H9 (cell line): ENCODE measurements around the gene FADS3. TPM values are rescaled to one million over a fixed set of nuclear protein-coding genes. Genes with fewer than 3 reads are reported as not detected.

Experiments
- DNase-seq: peaks from one replicate; pipeline ENCODE4 v3.0.0-alpha.2; 2017
- H2AFZ ChIP-seq: one replicate; pipeline ENCODE4 v1.6.1; 2013; ENCODE audit warnings: mild to moderate bottlenecking, low read length, control low read depth, moderate library complexity
- H2AK5ac ChIP-seq: 2 replicates; pipeline ENCODE4 v1.6.1; 2013; ENCODE audit warnings: low read length, control low read depth, mixed read lengths; ENCODE audit not compliant: insufficient read length
- H2BK120ac ChIP-seq: one replicate; pipeline ENCODE4 v1.6.1; 2013; ENCODE audit warnings: low read depth, mild to moderate bottlenecking, low read length, control low read depth, inconsistent platforms; ENCODE audit not compliant: poor library complexity, severe bottlenecking
- H2BK12ac ChIP-seq: 2 replicates; pipeline ENCODE4 v1.6.1; 2013; ENCODE audit warnings: low read length, control low read depth, mixed read lengths, low read depth; ENCODE audit not compliant: insufficient read length
- H2BK15ac ChIP-seq: 2 replicates; pipeline ENCODE4 v1.6.1; 2013; ENCODE audit warnings: low read depth, low read length, control low read depth
- H2BK20ac ChIP-seq: one replicate; pipeline ENCODE4 v1.6.1; 2013; ENCODE audit warnings: low read depth, mild to moderate bottlenecking, low read length, control low read depth, inconsistent platforms; ENCODE audit not compliant: poor library complexity, severe bottlenecking
- H2BK5ac ChIP-seq: 2 replicates; pipeline ENCODE4 v1.6.1; 2013; ENCODE audit warnings: low read length, control low read depth, mixed read lengths; ENCODE audit not compliant: insufficient read length
- H3K14ac ChIP-seq: 2 replicates; pipeline ENCODE4 v1.6.1; 2013; ENCODE audit warnings: low read length, control low read depth; ENCODE audit not compliant: insufficient read depth
- H3K18ac ChIP-seq: 2 replicates; pipeline ENCODE4 v1.6.1; 2013; ENCODE audit warnings: low read depth, mild to moderate bottlenecking, mixed read lengths, low read length, control low read depth; ENCODE audit not compliant: insufficient read length
- H3K23ac ChIP-seq: 2 replicates; pipeline ENCODE4 v1.6.1; 2013; ENCODE audit warnings: low read length, control low read depth, mixed read lengths, low read depth; ENCODE audit not compliant: insufficient read length
- H3K23me2 ChIP-seq: 2 replicates; pipeline ENCODE4 v1.6.1; 2013; ENCODE audit warnings: low read depth, mild to moderate bottlenecking, mixed read lengths, low read length, control low read depth; ENCODE audit not compliant: insufficient read length, poor library complexity, severe bottlenecking
- H3K27ac ChIP-seq: 2 replicates; pipeline ENCODE4 v1.5.1; 2013; ENCODE audit warnings: low read length, control low read depth, mixed read lengths, low read depth; ENCODE audit not compliant: insufficient read length
- H3K27me3 ChIP-seq: 2 replicates; pipeline ENCODE4 v1.6.1; 2013; ENCODE audit warnings: low read length, control low read depth, inconsistent platforms; ENCODE audit not compliant: insufficient read depth
- H3K4ac ChIP-seq: 2 replicates; pipeline ENCODE4 v1.6.1; 2013; ENCODE audit warnings: low read depth, mild to moderate bottlenecking, control low read depth, inconsistent platforms, low read length, moderate library complexity
- H3K4me1 ChIP-seq: 2 replicates; pipeline ENCODE4 v1.6.1; 2013; ENCODE audit warnings: low read length, control low read depth, inconsistent platforms; ENCODE audit not compliant: insufficient read depth
- H3K4me2 ChIP-seq: 2 replicates; pipeline ENCODE4 v1.6.1; 2013; ENCODE audit warnings: low read length, control low read depth, mixed read lengths; ENCODE audit not compliant: insufficient read length, insufficient read depth
- H3K56ac ChIP-seq: 2 replicates; pipeline ENCODE4 v1.6.1; 2013; ENCODE audit warnings: low read depth, mild to moderate bottlenecking, mixed read lengths, low read length, control low read depth; ENCODE audit not compliant: insufficient read length
- H3K79me1 ChIP-seq: 2 replicates; pipeline ENCODE4 v1.6.1; 2013; ENCODE audit warnings: low read depth, mild to moderate bottlenecking, moderate library complexity, low read length, control low read depth, inconsistent platforms; ENCODE audit not compliant: insufficient read depth, poor library complexity, severe bottlenecking
- H3K79me2 ChIP-seq: 2 replicates; pipeline ENCODE4 v1.6.1; 2013; ENCODE audit warnings: low read length, control low read depth, inconsistent platforms; ENCODE audit not compliant: insufficient read depth
- H3K9ac ChIP-seq: 2 replicates; pipeline ENCODE4 v1.6.1; 2013; ENCODE audit warnings: low read length, control low read depth, mixed read lengths; ENCODE audit not compliant: insufficient read length; ENCODE audit errors: extremely low read depth
- H3K9me3 ChIP-seq: one replicate; pipeline ENCODE4 v1.6.1; 2013; ENCODE audit warnings: low read depth, low read length, inconsistent platforms; ENCODE audit not compliant: control insufficient read depth
- H3T11ph ChIP-seq: one replicate; pipeline ENCODE4 v1.6.1; 2013; ENCODE audit warnings: mild to moderate bottlenecking, low read length, control low read depth, inconsistent platforms
- H4K20me1 ChIP-seq: one replicate; pipeline ENCODE4 v1.6.1; 2013; ENCODE audit not compliant: control insufficient read depth, insufficient read length, insufficient read depth
- H4K5ac ChIP-seq: 2 replicates; pipeline ENCODE4 v1.6.1; 2013; ENCODE audit warnings: low read depth, mild to moderate bottlenecking, mixed read lengths, low read length, control low read depth; ENCODE audit not compliant: insufficient read length
- H4K8ac ChIP-seq: replicated peaks from 2 replicates; pipeline ENCODE4 v1.6.1; 2013; ENCODE audit warnings: low read length, control low read depth, mixed read lengths, low read depth; ENCODE audit not compliant: insufficient read length
- H4K91ac ChIP-seq: 2 replicates; pipeline ENCODE4 v1.6.1; 2013; ENCODE audit warnings: low read depth, mild to moderate bottlenecking, moderate library complexity, mixed read lengths, low read length, control low read depth; ENCODE audit not compliant: insufficient read length
- H3K27ac Mint-ChIP-seq, 3 experiments: 2 replicates in 2 of 3; 3 replicates in 1 of 3; pipeline ENCODE4 v1.8.0; 2020 to 2021; ENCODE audit warnings: mixed read lengths in 3 of 3, mild to moderate bottlenecking in 1 of 3, moderate library complexity in 1 of 3
- H3K27me3 Mint-ChIP-seq: 2 replicates; pipeline ENCODE4 v1.8.0; 2021; ENCODE audit warnings: low read depth, mild to moderate bottlenecking, moderate library complexity, mixed read lengths
- H3K36me3 Mint-ChIP-seq, 3 experiments: 2 replicates in 2 of 3; 3 replicates in 1 of 3; pipeline ENCODE4 v1.8.0; 2020 to 2021; ENCODE audit warnings: low read depth in 3 of 3, mixed read lengths in 3 of 3; ENCODE audit not compliant: insufficient read depth in 1 of 3
- H3K4me1 Mint-ChIP-seq, 2 experiments: 2 replicates each; pipeline ENCODE4 v1.8.0; 2020; ENCODE audit warnings: mixed read lengths in 2 of 2
- H3K4me3 Mint-ChIP-seq, 2 experiments: 2 replicates in 1 of 2; 3 replicates in 1 of 2; pipeline ENCODE4 v1.8.0; 2020 to 2021; ENCODE audit warnings: mild to moderate bottlenecking in 2 of 2, mixed read lengths in 2 of 2, moderate library complexity in 1 of 2
- H3K9me3 Mint-ChIP-seq, 2 experiments: 2 replicates in 1 of 2; 3 replicates in 1 of 2; pipeline ENCODE4 v1.8.0; 2020; ENCODE audit warnings: mild to moderate bottlenecking in 2 of 2, mixed read lengths in 2 of 2, moderate library complexity in 1 of 2
- CTCF ChIP-seq: fragments of 200-600 bp; sonication (generic); conservative IDR thresholded peaks from 3 replicates; pipeline ENCODE4 v1.8.0; 2021; ENCODE audit warnings: antibody characterized with exemption, mild to moderate bottlenecking
- WGBS: extraction: QIAGEN DNeasy Blood & Tissue Kit; methylation state at CpG from one replicate; pipeline ENCODE4 v1.1.7; 2013; ENCODE audit warnings: missing lambda C conversion rate, low lambda C conversion rate, mixed read lengths; ENCODE audit not compliant: insufficient read length; ENCODE audit errors: extremely low coverage; 5-methylcytosine and 5-hydroxymethylcytosine counted together
- total RNA-seq: library from RNA; stranded (reverse); gene quantifications from 2 replicates; pipeline ENCODE4 v1.2.1, GENCODE V29; 2021

FADS3 gene
- total RNA-seq, 1 experiment from 2014 or later, result 34.9 TPM

GRCh38 chr11:61866958-61867343 is 24.4 kb downstream of the FADS3 start:
- H3K79me2 ChIP-seq, result no peaks in the 10 kb centered on the region
- H3K18ac ChIP-seq, result no peak overlapping the region
- H3K79me1 ChIP-seq, result no peaks in the 10 kb centered on the region
- H4K20me1 ChIP-seq, result no peaks in the 10 kb centered on the region
- Mint-ChIP-seq H3K9me3 (no peaks in the 10 kb centered on the region), H3K27ac (no peak overlapping the region), H3K27me3 (peaks cover 16% of the 10 kb centered on the region), H3K4me1 (peaks cover 15 to 20% of the 10 kb centered on the region in 2 experiments), H3K4me3 (no peak overlapping the region), H3K36me3 (peaks cover 17 to 34% (median 33%) of the 10 kb centered on the region in 3 experiments)
- H2BK12ac ChIP-seq, result no peak overlapping the region
- no peaks in the 10 kb centered on the region; the same call in 1 of the 2 replicates for H3K27me3 ChIP-seq
- no peak for TF ChIP-seq CTCF
- no peak overlapping the region for H4K91ac ChIP-seq
- no peak overlapping the region for H2AFZ ChIP-seq
- H3K4ac ChIP-seq, result no peak overlapping the region
- DNase-seq, result no peak
- no peak overlapping the region for H2BK15ac ChIP-seq
- no peak overlapping the region for H3K14ac ChIP-seq
- no peak overlapping the region for H4K5ac ChIP-seq
- H2AK5ac ChIP-seq, result no peak overlapping the region
- H2BK5ac ChIP-seq, result no peak overlapping the region
- H3K23ac ChIP-seq, result no peak overlapping the region
- no peak overlapping the region for H3K4me2 ChIP-seq
- no peaks in the 10 kb centered on the region for H3K4me1 ChIP-seq
- H3K9ac ChIP-seq, result no peak overlapping the region
- H3K9me3 ChIP-seq, result no peaks in the 10 kb centered on the region
- no CpG with 5 or more reads among the region's 6 CpGs for WGBS
- no peaks in the 10 kb centered on the region for H3K23me2 ChIP-seq
- no peak overlapping the region for H4K8ac ChIP-seq
- no peak overlapping the region for H3T11ph ChIP-seq
- H2BK120ac ChIP-seq, result no peak overlapping the region
- no peak overlapping the region for H2BK20ac ChIP-seq
- no peak overlapping the region for H3K56ac ChIP-seq
- no peak overlapping the region for H3K27ac ChIP-seq
